HCT116 (cell line): ENCODE results near the gene SH3D21. TPM values are rescaled to one million over a fixed set of nuclear protein-coding genes. Genes with fewer than 3 reads are reported as not detected.

Experiments
- ATAC-seq: fragments of 200-7000 bp; cut with Tn5 transposase; 2 replicates; pipeline ENCODE4 v1.9.1; 2020; ENCODE audit warnings: mild to moderate bottlenecking, moderate library complexity
- BruUV-seq: library from RNA; stranded (reverse); fragments of 400-500 nt; replicated peaks from 2 replicates; lab custom pipeline; 2021; lab: Mats Ljungman, UMichigan
- CTCF ChIA-PET: fragments of 300-600 bp; sonication (Branson Sonifier 250); formaldehyde crosslinking; loops from one replicate; lab custom pipeline; 2021; ENCODE audit warnings: antibody characterized with exemption; lab: Charles Lee
- POLR2A ChIA-PET: fragments of 300-600, 350-600 bp; sonication (Branson Sonifier 250); formaldehyde crosslinking; loops from one replicate; lab custom pipeline; 2021; ENCODE audit warnings: antibody characterized with exemption; lab: Charles Lee
- RAD21 ChIA-PET, 2 experiments: fragments of 300-600 bp; sonication (Branson Sonifier 250); formaldehyde crosslinking; loops; one replicate each; lab custom pipeline; 2023; ENCODE audit warnings: low total read pairs in 2 of 2; ENCODE audit not compliant: uncharacterized antibody in 2 of 2, unreplicated experiment in 2 of 2, low non-redundant PET in 1 of 2; lab: Charles Lee
- DNase-seq: peaks from one replicate; pipeline ENCODE4 v3.0.0-alpha.2; 2010; ENCODE audit warnings: low read depth, low spot score
- H2AFZ ChIP-seq: fragments of 200-600 bp; shearing (Covaris generic), sonication (generic); 2 replicates; pipeline ENCODE4 v1.6.1; 2017; ENCODE audit warnings: low read depth, mixed run types, mixed read lengths, antibody characterized with exemption, low read length; ENCODE audit not compliant: poor library complexity, severe bottlenecking
- H3K27ac ChIP-seq: 2 replicates; pipeline ENCODE4 v1.5.1; 2012; ENCODE audit warnings: low read depth, low read length
- H3K27me3 ChIP-seq: fragments of 200-600 bp; sonication (generic); 2 replicates; pipeline ENCODE4 v1.6.1; 2016; ENCODE audit warnings: mixed run types, low read length, mixed read lengths; ENCODE audit not compliant: insufficient read depth
- H3K36me3 ChIP-seq, 2 experiments: fragments of 200-500 bp in 1 of 2; fragments of 200-600 bp in 1 of 2; sonication (Bioruptor generic) in 1 of 2; sonication (generic) in 1 of 2; 2 replicates each; pipeline versions ENCODE4 v1.5.1 to v1.6.1; 2014 to 2016; ENCODE audit warnings: low read length in 2 of 2, inconsistent platforms in 1 of 2, mixed read lengths in 1 of 2, mixed run types in 1 of 2; ENCODE audit not compliant: insufficient read depth in 2 of 2, control insufficient read depth in 1 of 2
- H3K4me1 ChIP-seq, 2 experiments: fragments of 200-600 bp in 1 of 2; sonication (generic) in 1 of 2; 2 replicates each; pipeline versions ENCODE4 v1.5.1 to v1.6.1; 2012 to 2017; ENCODE audit warnings: low read length in 2 of 2, inconsistent platforms in 1 of 2, mild to moderate bottlenecking in 1 of 2, mixed read lengths in 1 of 2, mixed run types in 1 of 2, moderate library complexity in 1 of 2; ENCODE audit not compliant: insufficient read depth in 2 of 2, control insufficient read depth in 1 of 2
- H3K4me2 ChIP-seq: fragments of 200-600 bp; sonication (generic); 2 replicates; pipeline ENCODE4 v1.6.1; 2017; ENCODE audit warnings: mixed run types, low read length, mixed read lengths
- H3K4me3 ChIP-seq, 2 experiments: fragments of 200-600 bp in 1 of 2; sonication (generic) in 1 of 2; replicated peaks in 1 of 2; 2 replicates each; pipeline ENCODE4 v1.5.1; 2011 to 2016; ENCODE audit warnings: low read length in 2 of 2, control low read depth in 1 of 2, low read depth in 1 of 2, mild to moderate bottlenecking in 1 of 2, mixed read lengths in 1 of 2, mixed run types in 1 of 2
- H3K79me2 ChIP-seq: fragments of 200-600 bp; sonication (generic); 2 replicates; pipeline ENCODE4 v1.6.1; 2017; ENCODE audit warnings: mild to moderate bottlenecking, mixed run types, low read length, moderate library complexity, mixed read lengths; ENCODE audit not compliant: insufficient read depth
- H3K9ac ChIP-seq: fragments of 200-600 bp; sonication (generic); 2 replicates; pipeline ENCODE4 v1.6.1; 2016; ENCODE audit warnings: low read length, mixed read lengths
- H3K9me2 ChIP-seq: fragments of 200-600 bp; sonication (generic), shearing (Covaris generic); 2 replicates; pipeline ENCODE4 v1.6.1; 2017; ENCODE audit warnings: mixed run types, mild to moderate bottlenecking, moderate library complexity; ENCODE audit not compliant: insufficient read depth
- H3K9me3 ChIP-seq, 2 experiments: fragments of 200-500 bp in 1 of 2; fragments of 200-600 bp in 1 of 2; sonication (Bioruptor generic) in 1 of 2; sonication (generic) in 1 of 2; 2 replicates each; pipeline ENCODE4 v1.6.1; 2014 to 2017; ENCODE audit warnings: low read length in 2 of 2, mixed read lengths in 2 of 2, inconsistent platforms in 1 of 2, low read depth in 1 of 2, mild to moderate bottlenecking in 1 of 2, mixed run types in 1 of 2, moderate library complexity in 1 of 2; ENCODE audit not compliant: control insufficient read depth in 1 of 2, insufficient read depth in 1 of 2
- H4K20me1 ChIP-seq: fragments of 200-600 bp; sonication (generic), shearing (Covaris generic); 2 replicates; pipeline ENCODE4 v1.6.1; 2017; ENCODE audit warnings: mixed run types, mild to moderate bottlenecking, moderate library complexity; ENCODE audit not compliant: insufficient read depth
- CEBPB ChIP-seq: IDR thresholded peaks from 2 replicates; pipeline ENCODE4 v1.6.1; 2012; ENCODE audit warnings: low read depth
- EGR1 ChIP-seq: IDR thresholded peaks from 2 replicates; pipeline ENCODE4 v1.6.1; 2012; ENCODE audit warnings: low read depth
- EZH2 ChIP-seq: fragments of 200-600 bp; sonication (generic); IDR thresholded peaks from 2 replicates; pipeline ENCODE4 v1.6.1; 2017; ENCODE audit warnings: antibody characterized with exemption, mixed run types
- EZH2phosphoT487 ChIP-seq: fragments of 200-600 bp; IDR thresholded peaks from 2 replicates; pipeline ENCODE4 v1.6.1; 2018; ENCODE audit warnings: antibody characterized with exemption, borderline replicate concordance
- FOSL1 ChIP-seq: IDR thresholded peaks from 2 replicates; pipeline ENCODE4 v1.6.1; 2012; ENCODE audit warnings: low read depth
- JUND ChIP-seq: IDR thresholded peaks from 2 replicates; pipeline ENCODE4 v1.6.1; 2012
- MAX ChIP-seq: IDR thresholded peaks from 2 replicates; pipeline ENCODE4 v1.6.1; 2012
- POLR2A ChIP-seq: IDR thresholded peaks from 2 replicates; pipeline ENCODE4 v1.7.0; 2011; ENCODE audit warnings: borderline replicate concordance; ENCODE audit not compliant: insufficient read depth, insufficient read length; ENCODE audit errors: extremely low read depth
- REST ChIP-seq: IDR thresholded peaks from 2 replicates; pipeline ENCODE4 v1.6.1; 2012; ENCODE audit warnings: low read depth
- SP1 ChIP-seq: IDR thresholded peaks from 2 replicates; pipeline ENCODE4 v1.6.1; 2012; ENCODE audit warnings: low read depth
- YY1 ChIP-seq: IDR thresholded peaks from 2 replicates; pipeline ENCODE4 v1.6.1; 2011; ENCODE audit warnings: low read length, low read depth, moderate library complexity, mild to moderate bottlenecking; ENCODE audit not compliant: insufficient replicate concordance; ENCODE audit errors: extremely low read depth
- ZBTB33 ChIP-seq: IDR thresholded peaks from 2 replicates; pipeline ENCODE4 v1.6.1; 2011; ENCODE audit warnings: mild to moderate bottlenecking, low read length, moderate library complexity; ENCODE audit not compliant: insufficient replicate concordance; ENCODE audit errors: extremely low read depth
- intact Hi-C: fragments of 100-400 bp; cut with micrococcal nuclease; formaldehyde crosslinking; loops from 2 replicates; pipeline ENCODE4 v1.10.0; 2022
- total RNA-seq: library from RNA; stranded (reverse); gene quantifications from one replicate; pipeline ENCODE4 v1.2.1, GENCODE V29; 2021; ENCODE audit not compliant: unreplicated experiment

The SH3D21 gene
- total RNA-seq, 1 experiment from 2014 or later = 9.3 TPM

- RAD21 ChIA-PET = no interaction called here
- intact Hi-C loops = no loop called here
- H3K27me3 ChIP-seq = no peaks in the 10 kb centered on the region
- no peak overlapping the region for H3K9ac ChIP-seq
- no peak for ATAC-seq
- POLR2A ChIA-PET = no interaction called here
- H3K36me3 ChIP-seq = peaks cover 48 to 50% of the 10 kb centered on the region in 2 experiments
- no peak overlapping the region for H3K4me2 ChIP-seq
- no peaks in the 10 kb centered on the region for H3K9me3 ChIP-seq
- no TSS peak for BruUV-seq
- H3K27ac ChIP-seq = no peak overlapping the region; the same call in 1 of the 2 replicates
- peaks cover 85% of the 10 kb centered on the region for H3K79me2 ChIP-seq
- H3K4me1 ChIP-seq = no peaks in the 10 kb centered on the region; a peak in 1 of 4 replicates
- H2AFZ ChIP-seq = no peak overlapping the region
- H3K9me2 ChIP-seq = no peaks in the 10 kb centered on the region
- DNase-seq = no peak
- no peak overlapping the region for H3K4me3 ChIP-seq
- peaks cover 5% of the 10 kb centered on the region; the same call in 1 of the 2 replicates for H4K20me1 ChIP-seq
- CTCF ChIA-PET = interaction anchor here (0.6 to 2.0 kb wide), 2 partner anchors 9 to 134 kb away, joined by 3 to 9 read pairs; partner anchors contain the start of gene TRAPPC3
- TF ChIP-seq SP1 (no peak), JUND (no peak), EGR1 (no peak), MAX (no peak), EZH2phosphoT487 (no peak), CEBPB (no peak), FOSL1 (no peak), POLR2A (no peak), YY1 (no peak), REST (no peak), EZH2 (no peak), ZBTB33 (no peak)
Measured at GRCh38 chr1:36284061-36284460, 22.1 kb upstream of the SH3D21 start.
